ENCODE data around the gene SEPTIN2. TPM values are rescaled to one million over a fixed set of nuclear protein-coding genes. Genes with fewer than 3 reads are reported as not detected.
A peak's percentile ranks its signal among the peaks of the same experiment; 100 is the strongest.

Gene SEPTIN2
- total and polyA plus RNA-seq, 10 of the 15 experiments (the other 5 are each of a cell fraction or from before 2014, with no cell fraction given) = 169 to 474 (median 269) TPM

DNA sequence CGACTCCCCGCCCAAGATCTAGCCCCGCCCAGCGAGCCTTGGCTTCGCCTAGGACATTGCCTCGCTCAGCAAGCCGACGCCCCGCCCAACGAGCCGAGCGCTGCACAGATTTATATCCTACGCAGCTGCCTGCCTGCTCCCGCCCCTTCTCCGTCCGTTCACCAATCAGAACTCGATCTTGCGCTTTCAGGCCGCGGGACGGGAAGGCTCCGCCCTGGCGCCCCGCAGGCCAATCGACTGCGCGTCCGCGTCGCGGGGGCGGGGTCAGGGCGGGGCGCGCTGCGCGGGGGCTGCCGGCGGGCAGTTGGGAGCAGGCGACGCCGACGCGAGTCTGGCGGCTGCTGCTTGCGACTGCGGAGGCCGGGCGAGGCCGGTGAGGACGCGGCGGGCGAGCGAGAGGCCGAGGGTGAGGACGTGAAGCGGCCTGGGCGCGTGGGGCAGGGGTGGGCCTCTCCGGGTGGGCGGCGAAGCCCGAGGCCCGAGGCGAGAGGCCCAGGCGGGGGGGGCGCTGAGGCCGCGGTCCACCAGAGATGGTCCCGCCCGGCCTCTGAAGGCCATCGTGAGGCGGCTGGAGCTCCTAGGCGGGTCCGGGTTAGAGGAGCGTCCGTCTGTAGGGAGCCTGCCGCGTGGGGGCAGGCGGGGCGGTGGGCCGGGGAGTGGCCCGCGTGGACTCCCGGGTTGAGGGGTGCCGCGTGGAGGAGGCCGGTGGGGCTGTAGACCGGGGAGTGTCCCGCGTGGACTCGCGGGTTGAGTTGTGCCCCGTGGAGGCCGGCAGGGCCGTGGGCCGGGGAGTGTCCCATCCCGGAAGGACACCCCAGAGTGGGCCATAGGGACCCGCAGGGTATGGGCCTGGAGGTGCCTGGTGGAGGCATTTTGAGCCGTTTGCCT is 40.5 kb downstream of the SEPTIN2 start, which contains the start of gene FARP2 (continued):
- TF ChIP-seq, protein P1, sequence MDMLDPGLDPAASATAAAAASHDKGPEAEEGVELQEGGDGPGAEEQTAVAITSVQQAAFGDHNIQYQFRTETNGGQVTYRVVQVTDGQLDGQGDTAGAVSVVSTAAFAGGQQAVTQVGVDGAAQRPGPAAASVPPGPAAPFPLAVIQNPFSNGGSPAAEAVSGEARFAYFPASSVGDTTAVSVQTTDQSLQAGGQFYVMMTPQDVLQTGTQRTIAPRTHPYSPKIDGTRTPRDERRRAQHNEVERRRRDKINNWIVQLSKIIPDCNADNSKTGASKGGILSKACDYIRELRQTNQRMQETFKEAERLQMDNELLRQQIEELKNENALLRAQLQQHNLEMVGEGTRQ (IDR thresholded peaks at IDR 0.05; ENCODE audit: borderline replicate concordance, low read depth, low read length) = no peak
- TF ChIP-seq ZNF274 (IDR thresholded peaks at IDR 0.05; ENCODE audit: insufficient read depth, insufficient read length) = no peak
- no peak for TF ChIP-seq HDAC2 (IDR thresholded peaks at IDR 0.05)
- TF ChIP-seq, protein P2, sequence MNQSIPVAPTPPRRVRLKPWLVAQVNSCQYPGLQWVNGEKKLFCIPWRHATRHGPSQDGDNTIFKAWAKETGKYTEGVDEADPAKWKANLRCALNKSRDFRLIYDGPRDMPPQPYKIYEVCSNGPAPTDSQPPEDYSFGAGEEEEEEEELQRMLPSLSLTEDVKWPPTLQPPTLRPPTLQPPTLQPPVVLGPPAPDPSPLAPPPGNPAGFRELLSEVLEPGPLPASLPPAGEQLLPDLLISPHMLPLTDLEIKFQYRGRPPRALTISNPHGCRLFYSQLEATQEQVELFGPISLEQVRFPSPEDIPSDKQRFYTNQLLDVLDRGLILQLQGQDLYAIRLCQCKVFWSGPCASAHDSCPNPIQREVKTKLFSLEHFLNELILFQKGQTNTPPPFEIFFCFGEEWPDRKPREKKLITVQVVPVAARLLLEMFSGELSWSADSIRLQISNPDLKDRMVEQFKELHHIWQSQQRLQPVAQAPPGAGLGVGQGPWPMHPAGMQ (IDR thresholded peaks at IDR 0.05; ENCODE audit: borderline replicate concordance) = no peak
- no peak for TF ChIP-seq ETV6 (conservative IDR thresholded peaks at IDR 0.05 in 1 of 2, IDR thresholded peaks at IDR 0.05 in 1 of 2; ENCODE audit: borderline replicate concordance in 1 of 2, low read depth in 1 of 2)
- TF ChIP-seq SUPT20H (IDR thresholded peaks at IDR 0.05; ENCODE audit: borderline replicate concordance, control insufficient read depth, low read depth, low read length) = no peak
- TF ChIP-seq STAT3 (IDR thresholded peaks at IDR 0.05; ENCODE audit: low read depth, low read length) = no peak
- 0 out of 2 replicates have a peak, but pooled peaks have one; percentile 10 for TF ChIP-seq RAD21 (IDR thresholded peaks at IDR 0.05; ENCODE audit: insufficient read depth, low read depth, low read length)
- TF ChIP-seq, protein P3, sequence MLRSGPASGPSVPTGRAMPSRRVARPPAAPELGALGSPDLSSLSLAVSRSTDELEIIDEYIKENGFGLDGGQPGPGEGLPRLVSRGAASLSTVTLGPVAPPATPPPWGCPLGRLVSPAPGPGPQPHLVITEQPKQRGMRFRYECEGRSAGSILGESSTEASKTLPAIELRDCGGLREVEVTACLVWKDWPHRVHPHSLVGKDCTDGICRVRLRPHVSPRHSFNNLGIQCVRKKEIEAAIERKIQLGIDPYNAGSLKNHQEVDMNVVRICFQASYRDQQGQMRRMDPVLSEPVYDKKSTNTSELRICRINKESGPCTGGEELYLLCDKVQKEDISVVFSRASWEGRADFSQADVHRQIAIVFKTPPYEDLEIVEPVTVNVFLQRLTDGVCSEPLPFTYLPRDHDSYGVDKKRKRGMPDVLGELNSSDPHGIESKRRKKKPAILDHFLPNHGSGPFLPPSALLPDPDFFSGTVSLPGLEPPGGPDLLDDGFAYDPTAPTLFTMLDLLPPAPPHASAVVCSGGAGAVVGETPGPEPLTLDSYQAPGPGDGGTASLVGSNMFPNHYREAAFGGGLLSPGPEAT (IDR thresholded peaks at IDR 0.05; ENCODE audit: low read depth) = no peak
- TF ChIP-seq, protein P4, sequence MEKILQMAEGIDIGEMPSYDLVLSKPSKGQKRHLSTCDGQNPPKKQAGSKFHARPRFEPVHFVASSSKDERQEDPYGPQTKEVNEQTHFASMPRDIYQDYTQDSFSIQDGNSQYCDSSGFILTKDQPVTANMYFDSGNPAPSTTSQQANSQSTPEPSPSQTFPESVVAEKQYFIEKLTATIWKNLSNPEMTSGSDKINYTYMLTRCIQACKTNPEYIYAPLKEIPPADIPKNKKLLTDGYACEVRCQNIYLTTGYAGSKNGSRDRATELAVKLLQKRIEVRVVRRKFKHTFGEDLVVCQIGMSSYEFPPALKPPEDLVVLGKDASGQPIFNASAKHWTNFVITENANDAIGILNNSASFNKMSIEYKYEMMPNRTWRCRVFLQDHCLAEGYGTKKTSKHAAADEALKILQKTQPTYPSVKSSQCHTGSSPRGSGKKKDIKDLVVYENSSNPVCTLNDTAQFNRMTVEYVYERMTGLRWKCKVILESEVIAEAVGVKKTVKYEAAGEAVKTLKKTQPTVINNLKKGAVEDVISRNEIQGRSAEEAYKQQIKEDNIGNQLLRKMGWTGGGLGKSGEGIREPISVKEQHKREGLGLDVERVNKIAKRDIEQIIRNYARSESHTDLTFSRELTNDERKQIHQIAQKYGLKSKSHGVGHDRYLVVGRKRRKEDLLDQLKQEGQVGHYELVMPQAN (conservative IDR thresholded peaks at IDR 0.05) = peak; percentile 59
- TF ChIP-seq CREM (IDR thresholded peaks at IDR 0.05; ENCODE audit: low read depth) = no peak
- no peak for TF ChIP-seq ZNF217 (IDR thresholded peaks at IDR 0.05)
- TF ChIP-seq KDM1A (IDR thresholded peaks at IDR 0.05; ENCODE audit: borderline replicate concordance) = no peak
- TF ChIP-seq, protein P5, sequence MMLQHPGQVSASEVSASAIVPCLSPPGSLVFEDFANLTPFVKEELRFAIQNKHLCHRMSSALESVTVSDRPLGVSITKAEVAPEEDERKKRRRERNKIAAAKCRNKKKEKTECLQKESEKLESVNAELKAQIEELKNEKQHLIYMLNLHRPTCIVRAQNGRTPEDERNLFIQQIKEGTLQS (IDR thresholded peaks at IDR 0.05; ENCODE audit: borderline replicate concordance, extremely low read depth, low read depth, low read length) = no peak
- peak; percentile 73; the same call in 2 of the 3 replicates for TF ChIP-seq POU2F2 (IDR thresholded peaks at IDR 0.05; ENCODE audit: borderline replicate concordance, low read depth, low read length)
- peak; percentile 7; the same call in 1 of the 2 replicates for TF ChIP-seq PAX5 (IDR thresholded peaks at IDR 0.05; ENCODE audit: borderline replicate concordance, low read depth, low read length)
- TF ChIP-seq EZH2 (IDR thresholded peaks at IDR 0.05; ENCODE audit: borderline replicate concordance, control insufficient read depth, low read depth, low read length) = no peak
- TF ChIP-seq, protein P6, sequence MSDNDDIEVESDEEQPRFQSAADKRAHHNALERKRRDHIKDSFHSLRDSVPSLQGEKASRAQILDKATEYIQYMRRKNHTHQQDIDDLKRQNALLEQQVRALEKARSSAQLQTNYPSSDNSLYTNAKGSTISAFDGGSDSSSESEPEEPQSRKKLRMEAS (IDR thresholded peaks at IDR 0.05; ENCODE audit: low read depth, low read length) = no peak
- no peak for TF ChIP-seq FOXK2 (IDR thresholded peaks at IDR 0.05)
- no peak for TF ChIP-seq EED (IDR thresholded peaks at IDR 0.05; ENCODE audit: low read depth)
- TF ChIP-seq IRF4 (IDR thresholded peaks at IDR 0.05; ENCODE audit: low read depth, low read length) = no peak
- TF ChIP-seq SIX5 (IDR thresholded peaks at IDR 0.05; ENCODE audit: low read depth, low read length, severe bottlenecking) = no peak
- TF ChIP-seq TARDBP (IDR thresholded peaks at IDR 0.05; ENCODE audit: borderline replicate concordance) = no peak
- TF ChIP-seq ZBED1 (IDR thresholded peaks at IDR 0.05; ENCODE audit: borderline replicate concordance) = no peak

All from GM12878 (cell line).